AG09319 (cell line): ENCODE results near the gene ADGRG3.

Experiments used
- DNase-seq: peaks from one replicate; pipeline ENCODE4 v3.0.0-alpha.2; 2010; ENCODE audit warnings: low read depth; ENCODE audit errors: extremely low read depth
- TF ChIP-seq, protein P1 (sequence below): IDR thresholded peaks from 2 replicates; pipeline ENCODE4 v1.5.1; 2011; ENCODE audit warnings: low read depth, mild to moderate bottlenecking, inconsistent platforms, low read length, moderate library complexity

The ADGRG3 gene

DNA sequence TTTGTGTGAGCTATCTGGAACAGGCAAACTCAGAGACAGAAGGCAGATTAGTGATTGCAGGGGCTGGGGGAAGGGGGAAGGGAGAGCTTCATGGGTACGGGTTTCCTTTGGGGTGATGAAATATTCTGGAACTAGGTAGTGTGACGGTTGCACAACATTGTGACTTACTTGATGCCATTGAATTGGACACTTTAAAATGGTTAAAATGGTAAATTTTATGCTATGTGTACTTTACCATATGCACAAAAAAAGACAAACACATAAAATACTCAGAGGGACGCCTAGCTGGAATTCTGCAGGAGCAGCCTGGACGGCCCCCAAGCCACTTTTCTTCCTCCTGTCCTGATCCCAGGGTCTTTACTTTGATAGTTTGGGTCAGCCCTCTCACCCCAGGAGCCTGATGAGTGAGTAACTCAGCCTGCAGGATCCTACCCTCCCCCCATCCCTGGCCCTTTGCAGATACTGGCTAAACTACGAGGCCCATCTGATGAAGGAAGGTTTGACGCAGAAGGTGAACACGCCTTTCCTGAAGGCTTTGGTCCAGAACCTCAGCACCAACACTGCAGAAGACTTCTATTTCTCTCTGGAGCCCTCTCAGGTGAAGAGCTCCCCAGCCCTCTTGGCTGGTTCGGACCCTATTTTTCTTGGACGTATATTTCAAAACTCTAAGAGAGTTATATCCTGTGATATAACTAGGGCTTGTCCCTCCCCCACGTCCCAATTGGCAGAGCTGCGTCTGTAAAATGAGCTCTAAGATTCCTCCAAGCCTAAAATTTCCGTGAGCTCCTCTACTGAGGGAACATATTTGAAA lies 7.8 kb downstream of the ADGRG3 start:
- TF ChIP-seq, protein P1, sequence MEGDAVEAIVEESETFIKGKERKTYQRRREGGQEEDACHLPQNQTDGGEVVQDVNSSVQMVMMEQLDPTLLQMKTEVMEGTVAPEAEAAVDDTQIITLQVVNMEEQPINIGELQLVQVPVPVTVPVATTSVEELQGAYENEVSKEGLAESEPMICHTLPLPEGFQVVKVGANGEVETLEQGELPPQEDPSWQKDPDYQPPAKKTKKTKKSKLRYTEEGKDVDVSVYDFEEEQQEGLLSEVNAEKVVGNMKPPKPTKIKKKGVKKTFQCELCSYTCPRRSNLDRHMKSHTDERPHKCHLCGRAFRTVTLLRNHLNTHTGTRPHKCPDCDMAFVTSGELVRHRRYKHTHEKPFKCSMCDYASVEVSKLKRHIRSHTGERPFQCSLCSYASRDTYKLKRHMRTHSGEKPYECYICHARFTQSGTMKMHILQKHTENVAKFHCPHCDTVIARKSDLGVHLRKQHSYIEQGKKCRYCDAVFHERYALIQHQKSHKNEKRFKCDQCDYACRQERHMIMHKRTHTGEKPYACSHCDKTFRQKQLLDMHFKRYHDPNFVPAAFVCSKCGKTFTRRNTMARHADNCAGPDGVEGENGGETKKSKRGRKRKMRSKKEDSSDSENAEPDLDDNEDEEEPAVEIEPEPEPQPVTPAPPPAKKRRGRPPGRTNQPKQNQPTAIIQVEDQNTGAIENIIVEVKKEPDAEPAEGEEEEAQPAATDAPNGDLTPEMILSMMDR, result no peak
- DNase-seq, result no peak

DNA sequence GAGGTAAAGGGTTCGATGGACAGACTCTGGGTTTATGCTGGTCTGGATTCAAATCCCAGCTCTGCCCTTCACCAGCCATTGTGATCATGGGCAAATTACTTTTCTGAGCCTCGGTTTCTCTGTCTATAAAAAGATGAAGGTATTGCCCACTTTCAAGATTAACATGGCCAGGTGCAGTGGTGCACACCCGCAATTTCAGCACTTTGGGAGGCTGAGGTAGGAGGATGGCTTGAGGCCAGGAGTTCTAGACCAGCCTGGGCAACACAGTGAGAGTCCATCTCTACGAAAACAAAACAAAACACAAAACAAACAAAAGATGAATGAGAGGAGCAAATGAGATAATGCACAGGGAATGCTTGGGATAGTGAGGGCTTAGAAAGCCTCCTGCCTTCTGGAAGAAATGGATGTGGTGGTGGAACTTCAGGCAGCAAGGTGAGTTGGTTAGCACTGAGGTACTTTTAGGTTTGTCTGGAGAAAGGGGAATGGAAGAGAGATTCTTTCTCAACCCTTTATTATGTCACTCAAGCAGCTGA lies 8.5 kb downstream of the ADGRG3 start:
- TF ChIP-seq, protein P1, result no peak
- no peak for DNase-seq

DNA sequence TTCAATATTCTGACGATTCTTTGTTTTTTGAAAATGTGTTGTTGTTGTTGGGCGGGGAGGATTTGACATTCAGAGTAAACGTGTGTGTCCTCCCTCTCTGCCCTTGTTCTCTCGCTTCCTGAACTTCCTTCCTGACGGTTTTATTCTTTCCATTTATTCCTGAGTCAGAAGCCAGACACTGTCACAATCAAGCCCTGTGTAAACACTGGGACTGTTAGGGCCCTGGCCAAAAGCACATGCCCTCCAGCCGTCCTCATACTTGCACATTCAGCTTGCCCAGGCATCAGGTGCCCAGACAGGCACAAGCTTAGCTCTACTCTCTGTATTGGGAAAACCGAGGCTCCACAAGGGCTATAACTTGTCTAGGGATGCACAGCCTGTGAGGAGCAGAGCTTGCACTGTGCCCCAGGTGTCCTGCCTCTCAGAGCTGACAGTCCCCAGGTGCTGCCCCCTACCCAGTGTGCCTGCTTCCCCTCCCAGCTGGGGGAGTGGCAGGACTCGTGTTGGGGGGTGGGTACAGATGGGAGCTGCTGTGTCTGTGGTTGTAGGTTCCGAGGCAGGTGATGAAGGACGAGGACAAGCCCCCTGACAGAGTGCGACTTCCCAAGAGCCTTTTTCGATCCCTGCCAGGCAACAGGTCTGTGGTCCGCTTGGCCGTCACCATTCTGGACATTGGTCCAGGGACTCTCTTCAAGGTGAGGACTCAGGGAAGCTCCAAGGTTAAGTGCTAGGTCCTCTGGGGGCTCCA lies 9.7 kb downstream of the ADGRG3 start:
- TF ChIP-seq, protein P1, result no peak
- no peak for DNase-seq

DNA sequence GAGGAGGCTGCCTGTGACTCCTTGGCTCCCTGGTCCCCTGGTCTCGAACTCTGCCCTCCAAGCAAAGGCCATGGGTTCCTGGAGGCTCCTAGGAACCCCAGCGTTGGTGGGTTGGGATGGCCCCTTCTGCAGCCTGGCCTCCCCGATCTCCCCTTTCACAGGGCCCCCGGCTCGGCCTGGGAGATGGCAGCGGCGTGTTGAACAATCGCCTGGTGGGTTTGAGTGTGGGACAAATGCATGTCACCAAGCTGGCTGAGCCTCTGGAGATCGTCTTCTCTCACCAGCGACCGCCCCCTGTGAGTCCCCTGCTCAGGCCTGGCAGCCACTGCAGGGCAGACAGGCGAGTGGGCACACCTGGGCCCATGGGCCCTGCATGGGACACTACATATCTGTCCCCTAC lies 10.9 kb downstream of the ADGRG3 start:
- no peak for DNase-seq
- TF ChIP-seq, protein P1, result no peak

DNA sequence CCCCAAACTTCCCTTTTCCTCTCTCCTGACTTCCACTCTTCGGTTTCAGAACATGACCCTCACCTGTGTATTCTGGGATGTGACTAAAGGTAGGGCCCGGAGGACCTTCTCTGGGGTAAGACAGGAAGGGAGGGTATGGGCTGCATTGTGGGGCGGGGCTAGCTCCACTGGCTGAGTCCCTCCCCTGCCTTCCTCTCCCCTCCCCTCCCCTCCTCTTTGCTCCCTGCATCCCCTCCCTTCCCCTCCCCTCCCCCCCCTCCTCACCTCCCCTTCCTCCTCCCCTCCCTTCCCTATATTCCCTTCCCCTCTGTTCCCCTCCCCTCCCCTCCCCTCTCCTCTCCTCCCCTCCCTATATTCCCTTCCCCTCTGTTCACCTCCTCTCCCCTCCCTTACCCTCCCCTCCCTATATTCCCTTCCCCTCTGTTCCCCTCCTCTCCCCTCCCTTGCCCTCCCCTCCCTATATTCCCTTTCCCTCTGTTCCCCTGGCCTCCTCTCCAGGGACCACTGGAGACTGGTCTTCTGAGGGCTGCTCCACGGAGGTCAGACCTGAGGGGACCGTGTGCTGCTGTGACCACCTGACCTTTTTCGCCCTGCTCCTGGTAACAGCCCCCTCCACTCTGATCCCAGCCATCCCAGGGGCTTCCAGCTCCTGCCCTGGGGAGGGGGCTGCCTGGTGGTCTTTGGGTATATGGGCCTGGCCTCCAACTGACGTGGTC lies 11.8 kb downstream of the ADGRG3 start:
- TF ChIP-seq, protein P1, result no peak
- DNase-seq, result no peak

DNA sequence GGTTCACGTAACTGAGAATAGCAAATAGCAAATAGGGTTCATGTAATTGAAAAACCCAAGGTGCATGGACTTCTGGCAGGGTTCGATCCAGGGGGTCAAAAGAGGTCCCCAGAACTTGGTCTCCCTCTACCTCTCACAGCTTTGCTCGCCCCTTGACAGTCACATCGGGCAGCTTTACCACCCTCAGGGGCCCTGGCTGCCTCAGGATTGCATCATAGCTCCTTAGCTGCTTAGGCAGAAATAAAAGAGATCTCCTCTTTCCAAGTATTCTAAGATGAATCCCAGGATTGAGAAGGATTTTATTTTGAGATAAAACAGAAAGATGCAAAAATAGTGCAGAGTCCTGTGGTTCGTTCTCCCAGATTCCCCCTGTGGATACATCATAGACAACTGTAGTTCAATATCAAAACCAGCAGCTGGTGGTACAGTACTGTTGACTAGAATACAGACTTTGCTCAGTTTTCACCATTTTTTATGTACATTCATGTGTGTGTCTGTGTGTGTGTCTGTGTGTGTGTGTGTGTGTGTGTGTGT lies 12.8 kb downstream of the ADGRG3 start:
- TF ChIP-seq, protein P1, result no peak
- no peak for DNase-seq
